Gastroesophageal sphincter (tissue), 3 donors: ENCODE data around the gene DUSP18.

Experiments
- CTCF ChIP-seq, 4 experiments: fragments of 200-600 bp in 2 of 4; fragments of 450-650 bp in 2 of 4; sonication (generic) in 1 of 4; IDR thresholded peaks; one replicate each; pipeline ENCODE4 v1.5.1; 2017 to 2019; ENCODE audit warnings: antibody characterized with exemption in 4 of 4, mild to moderate bottlenecking in 2 of 4, moderate library complexity in 2 of 4
- POLR2A ChIP-seq, 2 donors: fragments of 450-650 bp; IDR thresholded peaks; one replicate each; pipeline ENCODE4 v1.6.1; 2017; ENCODE audit warnings: antibody characterized with exemption in 2 of 2, mild to moderate bottlenecking in 2 of 2, moderate library complexity in 1 of 2
- POLR2AphosphoS5 ChIP-seq: sonication (generic); formaldehyde crosslinking; IDR thresholded peaks from one replicate; pipeline ENCODE4 v1.6.1; 2017; ENCODE audit warnings: antibody characterized with exemption

- no peak for TF ChIP-seq POLR2AphosphoS5
- no peak for TF ChIP-seq CTCF (IDR thresholded peaks at IDR 0.05)
- TF ChIP-seq POLR2A (IDR thresholded peaks at IDR 0.05): no peak
These were observed 14.8 kb downstream of the DUSP18 start for GRCh38 chr22:30652852-30653251.
